ENCODE data around the gene CMTR1.
"Not testable (repeated sequence)": the region's sequence is repeated elsewhere in the genome, so short reads cannot be mapped to it uniquely, and the experiment has no call there.

CMTR1 gene

DNA sequence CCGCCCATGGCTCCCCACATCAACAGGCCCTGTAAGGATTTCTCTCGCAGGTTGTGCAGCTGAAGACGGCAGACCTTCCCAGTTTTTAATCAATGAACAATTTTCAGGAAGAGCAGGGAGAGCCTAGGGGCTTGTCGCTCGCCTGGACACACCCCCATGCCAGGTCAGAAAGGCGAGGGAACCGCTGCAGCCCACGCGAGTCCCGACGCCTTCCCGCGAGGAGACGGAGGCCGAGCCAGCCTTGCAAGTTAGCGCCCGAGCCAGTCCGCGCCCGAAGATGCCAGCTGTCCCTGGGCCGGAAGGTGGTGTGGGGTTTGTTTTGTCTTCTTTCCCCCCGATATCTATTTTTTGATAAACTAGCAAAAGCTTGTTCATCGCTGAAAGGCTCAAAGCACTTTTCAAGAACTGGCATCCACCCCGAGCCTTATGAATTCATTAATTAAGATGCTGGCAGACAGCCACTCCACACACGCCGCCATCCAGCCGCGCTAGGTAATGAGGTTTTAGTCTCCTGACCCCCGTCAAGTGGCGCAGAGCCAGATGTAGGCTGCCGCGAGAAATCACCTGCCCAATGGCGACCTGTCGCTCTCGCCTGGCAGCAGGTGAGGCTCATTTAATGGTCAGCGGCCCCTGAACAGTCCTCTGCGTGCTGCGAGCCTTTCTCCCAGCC is 60.1 kb downstream of the CMTR1 start:
- no peak for DNase-seq

DNA sequence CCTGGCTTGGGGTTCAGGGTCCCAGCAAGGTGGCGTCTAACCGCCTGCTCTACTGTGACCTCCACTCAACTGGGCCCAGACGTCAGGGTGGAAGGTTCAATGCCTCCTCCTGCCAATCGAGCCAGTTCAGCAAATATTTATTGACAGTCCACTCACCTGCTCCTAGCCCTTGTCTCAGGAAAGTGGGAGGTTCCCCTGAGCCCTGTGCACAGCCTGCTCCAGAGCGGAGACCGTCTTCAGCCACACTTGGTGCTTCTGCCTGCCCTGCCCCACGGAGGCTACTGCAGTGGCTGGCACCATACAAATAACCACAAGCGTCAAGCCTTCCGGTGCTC is 60.6 kb downstream of the CMTR1 start:
- no peak for DNase-seq

DNA sequence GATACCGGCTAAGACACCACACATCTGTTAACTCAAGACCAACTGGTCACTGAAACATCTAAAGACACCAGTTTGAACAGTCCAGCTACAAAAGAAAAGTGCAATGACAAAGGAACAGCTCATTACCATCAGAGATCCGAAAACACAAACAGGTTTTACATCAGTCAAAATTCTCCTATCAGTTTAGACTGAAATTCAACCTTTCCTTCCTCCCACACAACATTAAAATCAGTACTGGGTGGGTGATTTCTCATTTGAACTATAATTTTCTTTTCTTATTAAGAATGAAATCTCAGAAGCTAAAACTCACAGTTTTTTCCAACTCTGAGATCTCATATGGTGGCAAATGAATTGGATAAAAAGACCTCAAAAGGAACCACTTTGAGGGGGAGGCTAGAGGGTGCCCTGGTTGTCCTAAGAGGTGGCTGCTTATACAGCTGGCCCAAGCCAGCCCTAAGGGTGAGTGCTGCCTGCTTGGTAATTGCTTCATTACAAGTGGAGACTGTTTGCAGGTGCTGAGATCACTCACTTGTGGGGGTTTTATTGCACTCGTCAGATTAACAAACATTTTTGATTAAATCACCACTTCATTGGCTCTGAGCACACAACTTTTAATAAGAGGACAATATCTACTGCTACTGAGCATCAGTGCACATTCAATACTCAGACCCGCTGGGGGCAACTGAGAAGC is 62.4 kb downstream of the CMTR1 start:
- no peak for DNase-seq

GRCh38 chr6:37496951-37497885 is 64.2 kb downstream of the CMTR1 start:
- no peak for DNase-seq

DNA sequence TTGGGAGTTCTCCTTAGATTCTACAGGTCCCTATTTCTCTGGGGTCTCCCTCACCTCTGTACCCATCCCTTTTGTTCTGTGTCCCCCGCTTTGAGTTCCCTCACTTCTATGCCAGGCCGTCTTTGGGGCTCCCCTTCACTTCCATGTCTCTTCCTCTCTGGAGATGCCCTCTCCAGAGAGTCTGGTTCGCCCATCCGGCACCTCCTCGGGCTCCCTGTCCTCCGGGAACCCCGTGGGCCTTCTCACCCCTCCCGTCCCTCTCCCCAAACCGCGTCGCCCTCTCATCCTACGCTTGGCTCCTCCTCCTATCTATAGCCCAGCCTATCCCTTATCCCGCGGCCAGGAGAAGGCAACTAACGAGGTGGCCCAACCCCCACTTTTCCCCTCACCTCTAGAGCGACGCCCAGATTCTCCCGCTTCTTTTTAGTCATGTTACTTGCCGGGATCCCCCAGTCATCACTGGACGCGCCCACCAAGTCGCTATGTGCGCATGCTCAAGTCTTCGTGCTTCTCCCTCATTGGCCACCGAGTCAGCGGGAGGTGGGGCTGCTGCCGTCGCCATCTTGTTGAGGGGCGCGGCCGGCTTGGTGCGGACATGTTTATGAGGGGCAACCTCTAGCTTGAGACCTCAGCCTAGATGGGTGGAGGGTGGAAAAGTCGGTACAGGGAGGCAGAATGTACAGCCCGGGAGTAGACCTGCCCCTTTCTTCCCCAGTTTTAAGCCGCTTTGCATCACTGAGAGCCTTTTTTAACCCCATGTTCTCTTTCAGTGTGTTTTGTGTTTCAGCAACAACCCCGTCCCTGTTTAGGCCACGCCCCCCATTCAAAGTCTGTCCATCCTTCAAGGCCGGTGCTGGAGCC is 66.6 kb downstream of the CMTR1 start, which contains the start of gene CCDC167:
Gene CCDC167 (minus strand): TSS at position 461 of the 861 bp plus-strand sequence. CDS start 30 bp downstream, at position 431.
- DNase-seq = peak; percentile 80

DNA sequence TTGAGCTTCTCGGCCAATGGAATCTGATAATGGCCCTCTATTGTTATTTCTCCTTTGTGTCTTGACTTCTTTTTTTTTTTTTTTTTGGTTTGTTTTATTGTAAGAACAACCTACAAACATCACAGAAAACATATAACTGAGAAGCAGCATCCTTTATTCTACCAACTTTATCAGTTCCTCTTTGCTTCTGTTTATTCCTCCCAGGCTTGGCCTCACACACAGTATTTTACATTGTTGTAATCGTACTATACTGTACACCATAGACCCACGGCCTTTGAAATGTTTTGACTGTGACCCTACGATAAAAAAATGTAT is 67.2 kb downstream of the CMTR1 start:
- DNase-seq = no peak

DNA sequence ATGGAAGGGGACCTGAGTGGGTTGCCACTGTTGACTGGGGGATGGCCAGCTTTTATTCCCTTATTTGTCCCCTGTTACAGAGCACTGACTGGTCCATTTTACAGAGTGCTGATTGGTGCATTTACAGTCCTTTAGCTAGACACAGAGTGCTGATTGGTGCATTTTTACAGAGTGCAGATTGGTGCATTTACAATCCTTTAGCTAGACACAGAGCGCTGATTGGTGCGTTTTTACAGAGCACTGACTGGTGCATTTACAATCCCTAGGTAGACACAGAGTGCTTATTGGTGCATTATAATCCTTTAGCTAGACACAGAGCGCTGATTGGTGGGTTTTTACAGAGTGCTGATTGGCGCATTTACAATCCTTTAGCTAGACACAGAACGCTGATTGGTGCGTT is 67.9 kb downstream of the CMTR1 start:
- not testable (repeated sequence) for DNase-seq

DNA sequence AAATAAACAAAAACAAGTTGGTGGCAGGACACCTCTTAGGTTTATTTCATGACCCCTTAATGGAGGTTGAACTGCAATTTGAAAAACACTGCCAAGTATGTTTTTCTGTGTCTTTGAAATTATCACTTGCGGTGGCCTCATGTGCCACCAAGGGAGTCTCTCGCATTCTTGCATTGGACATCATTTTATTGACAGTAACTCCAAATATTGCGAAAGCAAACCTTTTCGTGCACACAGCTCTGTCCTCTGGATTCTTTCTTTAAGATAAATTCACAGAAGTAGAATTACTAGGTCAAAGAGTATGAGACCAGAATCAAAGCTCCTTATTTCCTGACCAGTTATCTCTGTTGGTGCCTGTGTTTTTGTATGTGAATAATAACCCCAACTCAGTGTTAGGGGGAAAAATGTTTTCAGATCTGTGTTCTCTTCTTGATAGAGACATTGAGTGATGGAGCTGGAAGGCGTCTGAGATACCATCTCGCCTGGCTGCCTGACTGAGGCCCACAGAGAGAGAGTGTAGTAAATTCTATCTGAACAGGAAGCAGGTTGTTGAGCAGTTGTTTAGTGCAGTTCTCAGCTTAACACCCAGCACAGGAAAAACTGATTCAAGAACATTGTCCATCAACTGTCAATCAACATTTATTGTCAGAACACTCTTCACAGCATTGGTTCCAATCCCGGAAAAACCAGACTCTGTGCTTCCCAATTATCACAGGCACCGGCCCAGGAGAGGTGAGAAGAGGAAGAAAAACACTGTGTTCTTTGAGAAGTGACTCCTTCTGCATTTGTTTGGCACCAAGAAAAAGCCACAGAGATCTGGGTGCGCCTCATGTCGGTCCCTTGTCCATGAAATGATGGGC is 68.8 kb downstream of the CMTR1 start:
- no peak for DNase-seq

GRCh38 chr6:37502703-37503291 is 69.8 kb downstream of the CMTR1 start:
- DNase-seq = no peak

DNA sequence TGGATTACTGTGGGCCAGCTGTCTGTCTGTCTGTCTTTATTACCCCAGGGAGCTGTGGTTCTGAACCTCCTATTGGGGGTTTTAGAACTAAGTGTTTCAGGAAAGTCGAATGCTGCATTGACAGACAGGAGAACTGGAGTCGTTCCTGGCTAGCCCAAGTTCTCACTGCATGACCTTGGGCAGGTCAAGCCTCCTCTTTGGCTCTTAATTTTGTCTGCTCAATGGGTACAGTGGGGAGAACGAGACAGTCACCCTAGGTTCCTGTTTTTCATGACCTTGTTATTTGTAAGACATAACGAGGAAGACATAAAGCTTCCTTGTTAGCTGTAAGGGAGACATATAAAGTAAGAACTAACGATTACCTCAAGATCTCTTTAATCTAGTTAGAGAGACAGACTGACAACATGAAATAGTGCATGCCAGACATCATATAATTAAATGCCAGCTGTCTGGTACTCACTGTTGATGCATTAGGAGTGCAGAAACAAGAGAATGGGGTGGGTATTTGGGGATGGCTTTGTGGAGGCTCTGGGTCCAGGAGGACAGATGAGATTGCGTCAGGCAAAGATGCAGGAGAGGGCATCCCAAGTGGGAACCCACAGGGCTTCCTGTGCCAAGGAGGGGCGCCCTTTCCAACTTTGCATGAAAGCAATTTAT is 70.4 kb downstream of the CMTR1 start:
- DNase-seq = no peak

DNA sequence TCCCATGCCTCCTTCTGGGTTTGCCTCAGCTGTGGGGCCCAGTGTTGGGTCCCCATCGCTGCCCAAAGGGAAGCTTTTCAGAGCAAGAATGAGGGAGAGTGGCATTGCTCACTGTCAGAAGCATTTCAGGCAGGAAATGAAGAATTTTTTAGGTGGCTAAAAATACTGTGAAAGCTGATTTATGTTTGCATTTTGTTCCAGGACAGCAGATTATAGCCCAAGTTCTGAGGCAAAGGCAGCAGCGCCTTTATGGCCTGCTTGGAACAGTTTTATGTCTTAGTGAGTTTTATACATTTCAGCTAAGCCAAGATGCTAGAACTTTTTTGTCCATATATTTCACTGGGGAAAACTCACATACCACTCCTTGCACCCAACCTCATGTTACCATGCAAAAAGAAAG is 71.0 kb downstream of the CMTR1 start:
- no peak for DNase-seq

- no peak for DNase-seq
These were observed 73.5 kb downstream of the CMTR1 start for GRCh38 chr6:37506479-37506878.

DNA sequence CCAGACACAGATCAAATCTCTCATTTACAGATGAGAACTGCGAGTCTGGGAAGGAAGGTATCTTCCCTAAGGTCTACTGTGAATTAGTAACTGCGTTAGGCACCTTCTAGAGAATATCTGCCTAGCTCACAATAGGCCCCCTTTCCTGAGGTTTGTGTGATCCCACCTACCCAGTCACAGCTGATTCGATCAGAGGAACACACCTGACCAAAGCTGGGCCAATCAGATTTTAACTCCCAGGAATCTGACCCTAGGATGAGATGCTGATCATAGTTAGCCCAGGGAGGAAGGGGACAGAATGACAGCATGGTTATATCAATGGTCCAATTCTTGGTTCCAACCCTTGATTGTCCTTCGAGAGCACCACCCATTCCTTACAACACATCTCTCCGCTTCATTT is 74.1 kb downstream of the CMTR1 start:
- DNase-seq = no peak

DNA sequence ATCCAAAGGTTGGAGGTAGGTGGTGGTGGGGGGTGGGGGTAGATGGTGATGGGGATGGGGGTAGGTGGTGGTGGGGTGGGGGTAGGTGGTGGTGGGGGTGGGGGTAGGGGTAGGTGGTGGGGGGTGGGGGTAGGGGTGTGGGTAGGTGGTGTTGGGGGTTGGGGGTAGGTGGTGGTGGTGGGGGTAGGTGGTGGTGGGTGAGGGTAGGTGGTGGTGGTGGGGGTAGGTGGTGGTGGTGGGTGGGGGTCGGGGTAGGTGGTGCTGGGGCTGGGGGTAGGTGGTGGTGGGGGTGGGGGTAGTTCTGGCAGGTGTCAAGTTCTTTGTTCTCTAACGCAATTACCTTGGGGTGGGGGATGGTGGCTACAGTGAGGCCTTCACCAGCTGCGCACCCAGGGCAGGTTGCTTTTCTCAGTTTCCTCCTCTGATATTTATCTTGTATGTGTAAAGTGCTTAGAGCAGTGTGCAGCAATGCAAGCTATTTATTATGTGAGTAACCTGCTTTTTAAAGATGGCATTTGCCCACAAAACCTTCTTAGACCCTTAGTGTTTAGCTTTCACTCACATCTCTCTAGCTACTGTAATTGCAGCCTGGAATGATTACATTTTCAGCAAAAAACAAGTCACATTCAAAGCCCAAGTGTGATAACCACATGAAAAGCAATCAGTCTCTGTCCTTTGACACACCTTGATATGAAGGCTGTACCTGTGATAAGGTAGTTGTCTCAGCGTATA is 74.8 kb downstream of the CMTR1 start:
- no peak for DNase-seq

- no peak for DNase-seq
These were observed 78.2 kb downstream of the CMTR1 start for GRCh38 chr6:37511201-37511600.

DNA sequence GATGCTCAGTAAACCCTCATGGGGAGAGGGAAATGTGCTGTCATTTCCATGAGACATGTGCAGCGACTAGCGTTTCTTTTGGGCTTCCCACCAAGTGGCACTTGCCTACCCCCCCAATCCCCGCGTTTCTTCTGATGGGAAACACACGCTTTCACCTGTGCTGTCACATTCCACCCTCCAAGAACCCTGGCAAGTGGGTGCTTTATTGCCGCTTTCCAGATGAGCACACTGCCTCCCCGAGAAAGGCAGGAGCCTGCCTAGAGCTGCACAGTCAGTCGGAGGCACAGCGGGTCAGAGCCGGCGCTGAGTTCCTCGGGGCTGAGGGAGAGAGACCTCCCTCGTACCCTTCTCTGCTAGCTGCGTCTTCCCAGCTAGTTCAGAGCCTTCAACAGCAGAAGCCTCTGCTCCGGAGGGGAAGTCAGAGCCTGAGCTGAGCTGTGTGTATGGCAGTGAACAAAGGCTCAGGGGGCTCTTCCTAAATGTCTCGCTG is 78.9 kb downstream of the CMTR1 start:
- no peak for DNase-seq

- no peak for DNase-seq
These were observed 79.5 kb downstream of the CMTR1 start for GRCh38 chr6:37512400-37513011.

GRCh38 chr6:37513155-37513554 is 80.1 kb downstream of the CMTR1 start:
- DNase-seq = no peak

DNA sequence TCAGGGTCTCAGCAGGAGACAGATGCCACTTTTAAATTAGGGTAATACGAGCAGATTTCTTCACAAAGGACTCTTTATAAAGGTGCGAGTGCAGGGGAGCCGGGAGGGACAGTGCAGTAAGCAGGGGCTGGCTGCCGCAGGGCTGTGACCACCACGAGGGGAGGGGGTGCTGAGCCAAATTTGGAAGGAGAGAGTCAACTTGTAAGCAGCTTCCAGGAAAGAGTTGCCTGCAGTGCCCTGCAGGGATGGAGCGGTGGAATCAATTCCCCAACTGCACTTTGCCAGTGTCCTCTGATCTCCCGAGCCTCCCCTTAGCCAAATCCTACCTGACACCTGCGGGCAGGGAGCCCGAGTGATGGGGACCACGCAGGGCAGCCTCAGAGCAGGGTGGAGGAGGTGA is 80.6 kb downstream of the CMTR1 start:
- no peak for DNase-seq
